HepG2 (cell line): Measurements from ENCODE around the gene LRRIQ4. TPM values are rescaled to one million over a fixed set of nuclear protein-coding genes. Genes with fewer than 3 reads are reported as not detected.

ENCODE experiments used
- ATAD3A ChIP-seq: sonication (generic); formaldehyde crosslinking; IDR thresholded peaks from 2 replicates; pipeline ENCODE4 v1.4.0; 2020; ENCODE audit warnings: missing genetic modification reagents
- CHD4 ChIP-seq: fragments of 200-600 bp; sonication (generic); IDR thresholded peaks from 2 replicates; pipeline ENCODE4 v1.7.0; 2017; ENCODE audit warnings: mild to moderate bottlenecking, low read length, borderline replicate concordance
- HNRNPL ChIP-seq: fragments of 200-400 bp; formaldehyde crosslinking; IDR thresholded peaks from 2 replicates; pipeline ENCODE4 v1.6.1; 2017; ENCODE audit warnings: mild to moderate bottlenecking, low read depth, low read length
- KDM1A ChIP-seq: IDR thresholded peaks from 2 replicates; pipeline ENCODE4 v1.6.1; 2016; ENCODE audit warnings: missing compliant biosample characterization
- MEIS1 ChIP-seq: sonication (generic); formaldehyde crosslinking; IDR thresholded peaks from 2 replicates; pipeline ENCODE4 v1.9.0; 2021; ENCODE audit warnings: mild to moderate bottlenecking, missing genetic modification reagents, moderate library complexity, borderline replicate concordance
- MIER3 ChIP-seq: IDR thresholded peaks from 2 replicates; pipeline ENCODE4 v1.6.1; 2016; ENCODE audit warnings: missing compliant biosample characterization, borderline replicate concordance
- MXD4 ChIP-seq: IDR thresholded peaks from 2 replicates; pipeline ENCODE4 v1.6.1; 2016; ENCODE audit warnings: mild to moderate bottlenecking, missing biosample characterization, missing genetic modification reagents
- NKX3-1 ChIP-seq: sonication (generic); formaldehyde crosslinking; IDR thresholded peaks from 2 replicates; pipeline ENCODE4 v1.5.0; 2020; ENCODE audit warnings: missing genetic modification reagents
- NR2F2 ChIP-seq: IDR thresholded peaks from 2 replicates; pipeline ENCODE4 v1.6.1; 2012; ENCODE audit warnings: low read depth, inconsistent platforms, borderline replicate concordance
- RELA ChIP-seq: sonication (generic); formaldehyde crosslinking; IDR thresholded peaks from 2 replicates; pipeline ENCODE4 v1.4.0; 2020; ENCODE audit warnings: missing genetic modification reagents
- TOE1 ChIP-seq: sonication (generic); formaldehyde crosslinking; IDR thresholded peaks from 2 replicates; pipeline ENCODE4 v1.4.0; 2020; ENCODE audit warnings: mild to moderate bottlenecking, missing genetic modification reagents
- ZNF292 ChIP-seq: sonication (generic); formaldehyde crosslinking; IDR thresholded peaks from 2 replicates; pipeline ENCODE4 v1.8.1; 2022; ENCODE audit warnings: mild to moderate bottlenecking, low read depth, missing genetic modification reagents, borderline replicate concordance
- ZNF777 ChIP-seq: sonication (generic); formaldehyde crosslinking; IDR thresholded peaks from 2 replicates; pipeline ENCODE4 v1.4.0; 2020; ENCODE audit warnings: missing genetic modification reagents
- ZNF790 ChIP-seq: sonication (generic); formaldehyde crosslinking; IDR thresholded peaks from 2 replicates; pipeline ENCODE4 v1.8.0; 2022; ENCODE audit warnings: missing genetic modification reagents, mild to moderate bottlenecking, borderline replicate concordance
- ZSCAN21 ChIP-seq: sonication (generic); formaldehyde crosslinking; IDR thresholded peaks from 2 replicates; pipeline ENCODE4 v1.8.0; 2022; ENCODE audit warnings: mild to moderate bottlenecking, missing genetic modification reagents, moderate library complexity, borderline replicate concordance
- polyA plus RNA-seq, 8 experiments: library from polyadenylated mRNA; depleted of rRNA in 3 of 8; stranded (reverse) in 7 of 8; unstranded in 1 of 8; fragments of >200 nt; fragmentation: Illumina TruSeq in 4 of 8; extraction: Trizol in 4 of 8; gene quantifications; 2 replicates each; pipeline versions ENCODE4 v1.2.1 to v1.2.3, GENCODE V29; 2011 to 2016; ENCODE audit warnings: low read depth in 4 of 8, missing spikeins in 1 of 8, mixed read lengths in 1 of 8; ENCODE audit not compliant: insufficient read depth in 1 of 8
- total RNA-seq, 5 experiments: library from RNA; depleted of rRNA; stranded (reverse); fragments of >200 nt; fragmentation: Illumina TruSeq; extraction: Trizol; gene quantifications; 2 replicates each; pipeline ENCODE4 v1.2.3, GENCODE V29; 2016; ENCODE audit warnings: low read depth in 1 of 5
- TF ChIP-seq, protein P1 (sequence below): sonication (generic); formaldehyde crosslinking; IDR thresholded peaks from 2 replicates; pipeline ENCODE4 v1.9.0; 2021; ENCODE audit warnings: missing genetic modification reagents, borderline replicate concordance
- TF ChIP-seq, protein P2 (sequence below): fragments of 450-650 bp; IDR thresholded peaks from 2 replicates; pipeline ENCODE4 v1.6.1; 2017
- TF ChIP-seq, protein P3 (sequence below): sonication (generic); formaldehyde crosslinking; IDR thresholded peaks from 2 replicates; pipeline ENCODE4 v1.5.1; 2020; ENCODE audit warnings: missing genetic modification reagents, mild to moderate bottlenecking, borderline replicate concordance
- TF ChIP-seq, protein P4 (sequence below): IDR thresholded peaks from 2 replicates; pipeline ENCODE4 v1.6.1; 2012; ENCODE audit warnings: low read depth, low read length, improper control_type of control experiment
- TF ChIP-seq, protein P5 (sequence below): sonication (generic); formaldehyde crosslinking; IDR thresholded peaks from 2 replicates; pipeline ENCODE4 v1.4.0; 2020; ENCODE audit warnings: low read depth, mild to moderate bottlenecking, missing genetic modification reagents

The LRRIQ4 gene
- total and polyA plus RNA-seq, 2 of the 13 experiments (the other 11 are each of a cell fraction or from before 2014, with no cell fraction given), result not detected

DNA sequence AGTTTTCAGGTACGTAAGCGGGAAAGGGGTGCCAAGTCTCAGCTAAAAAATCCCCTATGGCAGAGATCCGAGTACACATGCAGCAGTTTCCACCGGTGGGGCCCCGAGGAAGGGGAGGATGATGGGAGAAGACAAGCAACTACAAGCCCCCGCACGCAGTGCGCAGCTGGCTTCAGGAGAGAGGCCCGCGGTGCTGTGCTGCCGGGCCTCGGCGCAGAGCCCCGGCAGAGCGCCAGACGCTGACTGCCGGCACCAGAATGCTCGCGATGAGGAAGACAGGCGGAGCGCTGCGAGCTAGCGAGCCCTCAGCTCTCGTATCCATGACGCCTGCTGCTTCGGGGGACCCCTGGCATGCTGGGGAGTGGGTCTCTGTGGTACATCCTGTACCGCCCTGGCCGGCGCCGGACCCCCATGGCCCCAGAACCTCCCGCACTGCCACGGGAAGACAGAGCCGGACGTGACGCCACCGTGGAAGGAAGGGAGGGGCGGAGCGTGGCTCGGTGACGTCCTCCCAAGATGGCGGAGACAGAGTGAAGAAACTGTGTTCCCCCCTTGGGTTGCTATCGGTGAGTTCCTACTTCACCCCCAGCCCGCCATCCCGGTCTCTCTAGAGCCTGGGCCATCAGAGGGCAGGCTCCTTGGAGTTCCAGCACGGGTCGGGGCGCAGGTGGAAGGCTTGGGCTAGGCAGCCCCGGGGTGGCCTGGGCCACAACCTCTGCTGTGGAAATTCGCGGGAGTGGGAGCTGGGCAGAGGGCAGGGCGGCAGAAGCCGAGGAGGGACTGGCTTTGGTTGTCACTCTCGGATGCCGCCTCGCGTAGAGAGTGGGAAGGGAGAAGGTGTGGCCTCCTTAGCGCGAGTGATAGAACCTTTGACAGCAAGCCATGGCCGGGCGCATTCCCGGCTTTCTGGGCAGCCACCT, 39.5 kb upstream of the LRRIQ4 start, which contains the start of gene MYNN (continued):
- TF ChIP-seq, protein P1, sequence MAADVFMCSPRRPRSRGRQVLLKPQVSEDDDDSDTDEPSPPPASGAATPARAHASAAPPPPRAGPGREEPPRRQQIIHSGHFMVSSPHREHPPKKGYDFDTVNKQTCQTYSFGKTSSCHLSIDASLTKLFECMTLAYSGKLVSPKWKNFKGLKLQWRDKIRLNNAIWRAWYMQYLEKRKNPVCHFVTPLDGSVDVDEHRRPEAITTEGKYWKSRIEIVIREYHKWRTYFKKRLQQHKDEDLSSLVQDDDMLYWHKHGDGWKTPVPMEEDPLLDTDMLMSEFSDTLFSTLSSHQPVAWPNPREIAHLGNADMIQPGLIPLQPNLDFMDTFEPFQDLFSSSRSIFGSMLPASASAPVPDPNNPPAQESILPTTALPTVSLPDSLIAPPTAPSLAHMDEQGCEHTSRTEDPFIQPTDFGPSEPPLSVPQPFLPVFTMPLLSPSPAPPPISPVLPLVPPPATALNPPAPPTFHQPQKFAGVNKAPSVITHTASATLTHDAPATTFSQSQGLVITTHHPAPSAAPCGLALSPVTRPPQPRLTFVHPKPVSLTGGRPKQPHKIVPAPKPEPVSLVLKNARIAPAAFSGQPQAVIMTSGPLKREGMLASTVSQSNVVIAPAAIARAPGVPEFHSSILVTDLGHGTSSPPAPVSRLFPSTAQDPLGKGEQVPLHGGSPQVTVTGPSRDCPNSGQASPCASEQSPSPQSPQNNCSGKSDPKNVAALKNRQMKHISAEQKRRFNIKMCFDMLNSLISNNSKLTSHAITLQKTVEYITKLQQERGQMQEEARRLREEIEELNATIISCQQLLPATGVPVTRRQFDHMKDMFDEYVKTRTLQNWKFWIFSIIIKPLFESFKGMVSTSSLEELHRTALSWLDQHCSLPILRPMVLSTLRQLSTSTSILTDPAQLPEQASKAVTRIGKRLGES (CRISPR knock-in tag), result peak; percentile 73; the same call in 1 of the 2 replicates
- TF ChIP-seq NKX3-1 (peak; percentile 73; the same call in 1 of the 2 replicates), ZNF777 (CRISPR knock-in tag) (no peak; the same call in 1 of the 2 replicates), MIER3 (CRISPR knock-in tag) (peak; percentile 45; the same call in 1 of the 2 replicates), TOE1 (CRISPR knock-in tag) (peak; percentile 55; the same call in 1 of the 2 replicates), ZNF790 (CRISPR knock-in tag) (0 out of 2 replicates have a peak, but pooled peaks have one; percentile 58), ATAD3A (CRISPR knock-in tag) (peak; percentile 86; the same call in 1 of the 2 replicates), MEIS1 (CRISPR knock-in tag) (no peak; the same call in 1 of the 2 replicates), NR2F2 (peak; percentile 38; the same call in 1 of the 2 replicates), KDM1A (CRISPR knock-in tag) (no peak), RELA (CRISPR knock-in tag) (0 out of 2 replicates have a peak, but pooled peaks have one; percentile 34), ZSCAN21 (CRISPR knock-in tag) (peak; percentile 82), ZNF292 (no peak), CHD4 (no peak), MXD4 (no peak), HNRNPL (peak; percentile 45)
- TF ChIP-seq, protein P2, sequence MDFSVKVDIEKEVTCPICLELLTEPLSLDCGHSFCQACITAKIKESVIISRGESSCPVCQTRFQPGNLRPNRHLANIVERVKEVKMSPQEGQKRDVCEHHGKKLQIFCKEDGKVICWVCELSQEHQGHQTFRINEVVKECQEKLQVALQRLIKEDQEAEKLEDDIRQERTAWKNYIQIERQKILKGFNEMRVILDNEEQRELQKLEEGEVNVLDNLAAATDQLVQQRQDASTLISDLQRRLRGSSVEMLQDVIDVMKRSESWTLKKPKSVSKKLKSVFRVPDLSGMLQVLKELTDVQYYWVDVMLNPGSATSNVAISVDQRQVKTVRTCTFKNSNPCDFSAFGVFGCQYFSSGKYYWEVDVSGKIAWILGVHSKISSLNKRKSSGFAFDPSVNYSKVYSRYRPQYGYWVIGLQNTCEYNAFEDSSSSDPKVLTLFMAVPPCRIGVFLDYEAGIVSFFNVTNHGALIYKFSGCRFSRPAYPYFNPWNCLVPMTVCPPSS, result no peak
- TF ChIP-seq, protein P3, sequence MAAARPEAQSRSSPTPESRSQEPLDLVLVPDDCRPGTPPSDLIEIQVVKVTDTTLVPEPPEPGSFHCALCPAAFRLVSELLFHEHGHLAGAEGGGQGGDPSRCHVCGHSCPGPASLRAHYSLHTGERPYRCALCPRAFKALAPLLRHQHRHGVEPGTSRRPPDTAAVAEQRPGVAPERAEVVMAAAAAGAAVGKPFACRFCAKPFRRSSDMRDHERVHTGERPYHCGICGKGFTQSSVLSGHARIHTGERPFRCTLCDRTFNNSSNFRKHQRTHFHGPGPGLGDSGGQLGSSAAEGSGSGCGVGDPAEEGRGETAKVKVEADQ (CRISPR knock-in tag), result peak; percentile 55; the same call in 1 of the 2 replicates
- TF ChIP-seq, protein P4, sequence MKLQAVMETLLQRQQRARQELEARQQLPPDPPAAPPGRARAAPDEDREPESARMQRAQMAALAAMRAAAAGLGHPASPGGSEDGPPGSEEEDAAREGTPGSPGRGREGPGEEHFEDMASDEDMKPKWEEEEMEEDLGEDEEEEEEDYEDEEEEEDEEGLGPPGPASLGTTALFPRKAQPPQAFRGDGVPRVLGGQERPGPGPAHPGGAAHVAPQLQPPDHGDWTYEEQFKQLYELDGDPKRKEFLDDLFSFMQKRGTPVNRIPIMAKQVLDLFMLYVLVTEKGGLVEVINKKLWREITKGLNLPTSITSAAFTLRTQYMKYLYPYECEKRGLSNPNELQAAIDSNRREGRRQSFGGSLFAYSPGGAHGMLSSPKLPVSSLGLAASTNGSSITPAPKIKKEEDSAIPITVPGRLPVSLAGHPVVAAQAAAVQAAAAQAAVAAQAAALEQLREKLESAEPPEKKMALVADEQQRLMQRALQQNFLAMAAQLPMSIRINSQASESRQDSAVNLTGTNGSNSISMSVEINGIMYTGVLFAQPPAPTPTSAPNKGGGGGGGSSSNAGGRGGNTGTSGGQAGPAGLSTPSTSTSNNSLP, result no peak
- TF ChIP-seq, protein P5, sequence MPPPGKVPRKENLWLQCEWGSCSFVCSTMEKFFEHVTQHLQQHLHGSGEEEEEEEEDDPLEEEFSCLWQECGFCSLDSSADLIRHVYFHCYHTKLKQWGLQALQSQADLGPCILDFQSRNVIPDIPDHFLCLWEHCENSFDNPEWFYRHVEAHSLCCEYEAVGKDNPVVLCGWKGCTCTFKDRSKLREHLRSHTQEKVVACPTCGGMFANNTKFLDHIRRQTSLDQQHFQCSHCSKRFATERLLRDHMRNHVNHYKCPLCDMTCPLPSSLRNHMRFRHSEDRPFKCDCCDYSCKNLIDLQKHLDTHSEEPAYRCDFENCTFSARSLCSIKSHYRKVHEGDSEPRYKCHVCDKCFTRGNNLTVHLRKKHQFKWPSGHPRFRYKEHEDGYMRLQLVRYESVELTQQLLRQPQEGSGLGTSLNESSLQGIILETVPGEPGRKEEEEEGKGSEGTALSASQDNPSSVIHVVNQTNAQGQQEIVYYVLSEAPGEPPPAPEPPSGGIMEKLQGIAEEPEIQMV (CRISPR knock-in tag), result peak; percentile 83; the same call in 1 of the 2 replicates
